HG02798 (cell line): ENCODE results near the gene PCDHAC2.

Experiments used
- ATAC-seq: cut with Tn5 transposase; IDR thresholded peaks from one replicate; pipeline ENCODE4 v1.9.1; 2021; ENCODE audit warnings: mild to moderate bottlenecking; ENCODE audit not compliant: unreplicated experiment, poor library complexity

The PCDHAC2 gene, protein sequence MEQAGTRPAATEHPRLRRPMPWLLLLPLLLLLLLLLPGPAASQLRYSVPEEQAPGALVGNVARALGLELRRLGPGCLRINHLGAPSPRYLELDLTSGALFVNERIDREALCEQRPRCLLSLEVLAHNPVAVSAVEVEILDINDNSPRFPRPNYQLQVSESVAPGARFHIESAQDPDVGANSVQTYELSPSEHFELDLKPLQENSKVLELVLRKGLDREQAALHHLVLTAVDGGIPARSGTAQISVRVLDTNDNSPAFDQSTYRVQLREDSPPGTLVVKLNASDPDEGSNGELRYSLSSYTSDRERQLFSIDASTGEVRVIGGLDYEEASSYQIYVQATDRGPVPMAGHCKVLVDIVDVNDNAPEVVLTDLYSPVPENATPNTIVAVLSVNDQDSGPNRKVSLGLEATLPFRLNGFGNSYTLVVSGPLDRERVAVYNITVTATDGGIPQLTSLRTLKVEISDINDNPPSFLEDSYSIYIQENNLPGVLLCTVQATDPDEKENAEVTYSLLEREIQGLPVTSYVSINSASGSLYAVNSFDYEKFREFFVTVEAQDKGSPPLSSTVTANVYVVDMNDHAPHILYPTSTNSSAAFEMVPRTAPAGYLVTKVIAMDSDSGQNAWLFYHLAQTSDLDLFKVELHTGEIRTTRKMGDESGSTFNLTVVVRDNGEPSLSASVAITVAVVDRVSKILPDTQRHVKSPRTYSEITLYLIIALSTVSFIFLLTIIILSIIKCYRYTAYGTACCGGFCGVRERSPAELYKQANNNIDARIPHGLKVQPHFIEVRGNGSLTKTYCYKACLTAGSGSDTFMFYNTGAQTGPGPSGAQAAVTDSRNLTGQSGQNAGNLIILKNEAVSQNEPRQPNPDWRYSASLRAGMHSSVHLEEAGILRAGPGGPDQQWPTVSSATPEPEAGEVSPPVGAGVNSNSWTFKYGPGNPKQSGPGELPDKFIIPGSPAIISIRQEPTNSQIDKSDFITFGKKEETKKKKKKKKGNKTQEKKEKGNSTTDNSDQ

DNA sequence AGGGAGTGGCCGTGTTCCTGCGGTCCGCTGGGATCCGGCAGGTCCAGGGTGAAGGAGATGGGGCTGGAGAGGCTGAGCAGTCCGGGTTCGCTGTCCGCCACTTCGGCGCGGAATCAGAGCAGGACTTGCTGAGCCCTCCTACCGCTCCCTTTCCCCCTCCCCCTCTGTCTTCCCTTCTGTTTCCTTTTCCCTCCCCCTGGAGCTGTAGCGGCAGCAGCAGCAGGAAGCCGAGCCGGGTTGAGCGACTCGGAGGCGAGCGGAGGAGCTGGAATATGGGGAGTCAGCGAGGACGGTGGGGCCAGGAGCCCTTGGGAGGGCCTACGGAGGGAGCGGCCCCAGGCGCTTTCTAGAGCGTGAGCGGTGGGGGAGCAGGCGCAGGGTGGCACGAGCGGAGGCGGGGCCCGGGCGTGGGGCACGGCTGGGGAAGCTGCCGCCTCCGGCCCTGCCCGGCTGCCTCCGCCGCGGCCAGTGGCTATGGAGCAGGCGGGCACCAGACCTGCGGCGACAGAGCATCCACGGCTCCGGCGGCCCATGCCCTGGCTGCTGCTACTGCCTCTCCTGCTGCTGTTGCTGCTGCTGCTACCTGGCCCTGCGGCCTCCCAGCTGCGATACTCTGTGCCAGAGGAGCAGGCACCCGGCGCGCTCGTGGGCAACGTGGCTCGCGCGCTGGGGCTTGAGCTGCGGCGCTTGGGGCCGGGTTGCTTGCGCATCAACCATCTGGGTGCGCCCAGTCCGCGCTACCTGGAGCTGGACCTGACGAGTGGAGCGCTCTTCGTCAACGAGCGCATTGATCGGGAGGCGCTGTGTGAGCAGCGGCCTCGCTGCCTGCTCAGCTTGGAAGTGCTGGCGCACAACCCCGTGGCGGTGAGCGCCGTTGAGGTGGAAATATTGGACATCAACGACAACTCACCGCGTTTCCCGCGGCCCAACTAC is at the start of gene PCDHAC2:
Gene PCDHAC2, plus strand, starts transcription at position 184 of the 933 bp plus-strand sequence. Its CDS starts 291 bp downstream, at position 475.
- ATAC-seq = no peak

DNA sequence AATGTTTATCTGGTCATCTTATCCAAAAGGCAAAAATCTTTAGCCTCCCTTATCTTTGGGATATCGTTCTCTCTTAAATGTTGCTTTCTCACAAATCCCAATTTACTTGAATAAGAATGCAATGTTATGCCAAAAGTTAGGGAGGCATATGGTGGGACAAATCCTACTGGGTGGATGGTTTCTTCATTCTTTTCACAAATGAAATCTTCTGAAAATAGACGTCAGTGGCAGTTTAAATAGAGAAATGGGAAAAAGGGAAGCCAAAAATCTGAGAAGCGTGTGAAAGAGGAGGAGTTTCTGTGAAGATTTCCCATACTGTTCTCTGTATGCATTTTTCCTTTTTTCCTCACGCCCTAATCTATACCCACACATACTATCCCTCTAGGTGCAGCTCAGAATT is 42.7 kb upstream of the PCDHAC2 start:
- ATAC-seq = no peak

DNA sequence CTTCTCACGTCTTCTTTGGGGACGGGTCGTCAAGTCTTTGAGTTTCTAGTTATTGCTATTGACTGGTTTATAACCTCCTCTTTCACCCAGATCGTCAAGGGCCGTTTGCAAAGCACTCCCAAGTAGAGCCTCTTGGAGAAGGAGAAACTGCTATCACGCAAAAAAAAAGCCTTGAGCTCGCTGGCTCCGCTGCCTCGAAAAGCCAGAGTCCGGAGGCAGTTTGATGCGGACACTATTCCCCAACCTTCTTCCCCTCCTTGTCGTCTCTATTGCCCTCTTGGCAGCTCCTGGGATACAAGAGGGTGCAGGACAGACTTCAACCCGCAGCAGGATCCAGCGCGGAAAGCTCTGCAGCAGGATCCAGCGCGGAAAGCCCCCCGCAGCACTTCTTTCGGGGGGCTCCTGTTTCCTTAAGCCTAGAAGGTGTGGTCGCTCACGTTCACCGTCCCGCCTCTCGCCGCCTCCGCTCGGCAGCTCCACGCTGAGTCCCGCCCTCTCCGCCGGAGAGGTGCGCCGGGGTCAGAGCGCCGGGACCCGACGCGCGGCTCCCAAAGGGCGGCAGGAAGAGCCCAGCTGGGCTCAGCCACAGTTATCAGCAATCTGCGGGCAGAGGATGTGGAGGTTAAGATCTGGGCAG is 40.4 kb upstream of the PCDHAC2 start, which contains the start of gene PCDHAC1:
Gene PCDHAC1, plus strand, starts transcription at position 494 of the 637 bp plus-strand sequence. CDS start 594 bp downstream, outside the sequence.
- no peak for ATAC-seq

DNA sequence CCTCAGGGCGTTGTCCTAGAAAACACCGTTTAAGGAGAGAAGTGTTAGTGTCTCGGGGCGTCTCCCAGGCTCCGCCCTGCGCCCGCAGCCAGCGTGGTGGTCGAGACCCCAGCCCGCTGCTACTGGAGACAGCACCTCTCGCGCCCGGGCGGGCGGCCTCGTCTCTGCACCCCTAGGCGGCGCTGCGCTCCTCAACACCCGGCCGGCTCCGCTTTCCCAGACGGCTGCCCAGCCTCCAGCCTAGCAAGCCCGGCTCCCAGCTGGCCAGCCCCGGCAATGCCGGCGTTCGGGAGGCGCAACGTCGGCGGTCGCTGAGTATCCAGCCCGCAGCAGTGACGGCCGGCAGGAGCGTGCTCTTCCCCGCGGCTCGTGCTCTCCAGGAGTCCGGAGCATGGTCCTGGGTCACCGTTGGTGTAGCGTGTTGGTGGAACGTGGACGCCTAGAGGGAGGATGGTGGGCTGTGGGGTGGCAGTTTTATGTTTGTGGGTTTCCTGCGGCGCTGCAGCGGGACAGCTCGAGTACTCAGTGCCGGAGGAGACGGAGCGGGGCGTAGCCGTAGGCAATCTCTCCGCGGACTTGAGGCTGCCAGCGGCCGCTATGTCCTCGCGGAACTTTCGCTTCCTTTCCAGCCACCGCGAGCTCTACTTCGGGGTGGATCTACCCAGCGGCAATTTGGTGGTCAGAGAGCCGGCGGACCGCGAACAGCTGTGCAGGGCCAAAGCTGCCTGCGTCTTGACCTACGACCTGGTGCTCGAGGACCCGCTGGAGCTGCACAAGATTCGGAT is 39.6 kb upstream of the PCDHAC2 start:
- ATAC-seq = no peak

DNA sequence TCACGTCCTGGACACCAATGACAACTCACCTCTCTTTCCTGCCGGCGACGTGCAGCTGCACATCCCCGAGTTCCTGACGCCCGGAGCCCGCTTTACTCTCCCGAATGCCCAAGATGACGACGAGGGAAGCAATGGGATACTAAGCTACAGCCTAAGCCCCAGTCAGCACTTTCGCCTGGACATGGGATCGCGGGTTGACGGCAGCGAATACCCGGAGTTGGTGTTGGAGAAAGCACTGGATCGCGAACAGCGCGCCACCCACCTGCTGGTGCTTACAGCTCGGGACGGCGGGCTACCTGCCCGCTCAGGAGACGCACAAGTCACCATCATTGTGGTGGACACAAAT is 39.1 kb upstream of the PCDHAC2 start:
- ATAC-seq = no peak

DNA sequence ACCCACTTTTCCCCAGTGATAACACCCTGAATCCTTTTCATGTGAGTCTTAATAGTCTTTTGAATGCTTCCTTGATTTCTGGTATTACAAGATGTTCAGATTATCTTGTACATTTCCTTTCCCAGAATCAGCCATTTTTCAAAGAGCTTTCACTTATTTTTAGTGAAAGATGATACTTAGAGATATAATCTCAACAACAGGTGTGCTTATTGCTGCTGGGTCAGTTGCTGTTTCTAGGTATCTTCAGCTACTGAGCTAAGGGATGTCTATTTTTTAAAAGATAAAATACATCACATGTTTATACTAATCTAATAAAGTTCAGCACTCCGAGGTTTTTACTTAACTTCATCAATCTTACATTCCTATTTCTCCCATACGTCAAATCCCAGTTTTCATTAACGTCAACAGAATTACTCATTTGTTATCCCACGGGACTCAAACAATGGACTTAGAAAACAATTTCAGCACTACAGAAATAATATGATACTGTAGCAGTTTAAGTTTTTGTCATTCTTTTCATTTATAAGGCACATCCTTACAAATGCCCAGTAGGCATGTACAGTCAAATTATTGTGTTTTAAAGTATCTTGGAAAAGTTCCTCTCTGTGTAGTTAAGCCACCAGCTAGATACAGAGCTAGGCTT is 31.2 kb upstream of the PCDHAC2 start:
- no peak for ATAC-seq

DNA sequence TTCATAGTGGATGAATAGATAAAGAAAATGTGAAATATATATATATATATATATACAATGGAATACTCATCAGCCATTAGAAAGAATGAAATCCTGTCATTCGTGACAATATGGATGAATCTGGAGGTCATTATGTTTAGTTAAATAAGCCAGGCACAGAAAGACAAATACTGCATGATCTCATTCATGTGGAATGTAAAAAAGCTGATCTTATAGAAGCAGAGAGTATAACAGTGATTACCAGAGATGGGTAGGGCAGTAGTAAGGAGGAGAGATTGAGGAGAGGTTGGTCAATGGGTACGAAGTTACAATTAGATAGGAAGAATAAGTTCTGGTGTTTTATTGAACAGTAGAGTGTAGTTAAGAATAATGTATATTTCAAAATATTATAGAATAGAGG is 19.7 kb upstream of the PCDHAC2 start:
- ATAC-seq = no peak

DNA sequence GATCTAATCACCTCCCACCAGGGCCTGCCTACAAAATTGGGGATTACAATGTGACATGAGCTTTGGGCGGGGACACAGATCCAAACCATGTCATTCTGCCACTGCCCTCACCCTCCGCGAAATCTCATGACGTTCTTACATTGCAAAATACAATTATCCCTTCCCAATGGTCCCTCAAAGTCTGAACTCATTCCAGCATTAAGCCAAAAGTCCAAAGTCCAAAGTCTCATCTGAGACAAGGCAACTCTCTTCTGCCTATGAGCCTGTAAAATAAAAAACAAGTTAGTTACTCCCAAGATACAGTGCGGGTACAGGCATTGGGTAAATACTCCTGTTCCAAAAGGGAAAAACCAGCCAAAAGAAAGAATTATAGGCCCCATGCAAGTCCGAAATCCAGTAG is 14.6 kb upstream of the PCDHAC2 start:
- ATAC-seq = no peak

DNA sequence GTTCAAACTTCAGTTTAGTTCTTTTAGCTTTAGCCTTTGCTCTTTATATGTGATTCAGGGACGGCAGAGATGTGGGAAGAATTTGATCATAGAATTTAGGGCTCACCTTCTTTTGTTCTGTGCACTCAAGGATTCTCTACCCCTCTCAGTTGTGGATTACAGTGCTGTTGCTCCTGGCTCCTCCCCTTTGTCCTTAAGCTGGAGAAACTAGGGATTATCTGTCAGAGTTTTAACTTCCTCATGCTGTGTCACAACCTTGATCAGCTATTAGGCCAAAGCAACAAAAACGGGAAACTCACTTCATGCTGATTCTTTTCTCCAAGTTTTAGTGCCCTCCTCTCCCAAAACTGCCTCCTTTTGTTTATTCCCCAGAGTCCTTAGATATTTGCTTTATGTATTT is 13.0 kb upstream of the PCDHAC2 start:
- no peak for ATAC-seq

DNA sequence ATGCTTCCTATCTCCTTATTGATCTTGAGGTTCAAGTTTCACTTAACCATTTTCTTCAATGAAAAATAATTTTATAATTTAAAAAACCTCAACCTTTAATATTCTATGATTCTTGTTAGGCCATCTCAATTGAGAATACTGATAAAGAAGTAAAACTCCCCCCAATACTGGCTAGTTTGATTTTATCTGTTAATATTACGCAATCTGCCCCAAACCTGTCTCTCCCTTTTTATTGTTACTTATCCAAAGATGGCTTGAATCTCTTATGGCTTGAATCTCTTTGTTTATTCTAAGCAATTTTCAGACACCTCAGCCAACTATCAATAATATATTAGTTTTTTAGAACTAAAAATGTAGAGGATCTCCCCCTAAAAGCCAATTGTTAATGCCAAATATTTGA is 4.1 kb upstream of the PCDHAC2 start:
- ATAC-seq = no peak

DNA sequence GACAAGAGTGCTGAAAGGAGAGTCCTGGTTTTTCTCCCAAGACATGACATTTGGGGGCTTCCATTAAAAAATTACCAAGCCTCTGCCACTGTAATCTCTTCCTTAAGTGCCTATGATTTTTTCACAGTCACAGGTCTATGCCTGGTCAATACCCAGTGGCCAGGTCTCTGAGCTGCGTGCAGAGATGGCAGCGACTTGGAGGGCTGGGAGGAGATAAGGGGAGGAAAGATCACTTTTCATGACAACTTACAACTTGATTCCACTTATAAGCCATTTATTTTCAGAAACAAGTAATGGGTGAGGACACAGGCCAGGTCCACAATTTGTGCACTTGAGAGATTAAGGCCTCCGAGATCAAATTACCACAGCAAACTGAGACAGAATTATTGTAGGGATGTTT is 1.9 kb upstream of the PCDHAC2 start:
- no peak for ATAC-seq

DNA sequence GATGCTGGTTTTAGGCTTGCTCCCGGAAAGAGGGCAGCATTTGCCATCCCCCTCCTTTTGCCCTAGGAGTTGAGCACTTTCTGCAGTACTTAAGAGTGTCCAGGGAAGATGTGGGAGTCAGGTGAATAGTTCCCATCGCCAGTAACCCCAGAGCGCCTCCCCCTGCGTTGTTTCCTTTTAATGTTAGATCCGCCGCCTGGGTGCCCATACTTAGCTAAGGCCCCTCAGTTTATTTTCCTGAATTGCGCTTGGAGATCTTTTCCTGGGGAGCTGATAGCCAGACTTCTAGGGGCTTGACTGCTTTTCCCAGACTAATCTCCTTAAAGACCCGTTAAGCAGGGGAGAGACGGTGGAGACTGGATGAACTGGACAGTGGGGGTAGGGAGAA is 377 bp upstream of the PCDHAC2 start:
- no peak for ATAC-seq

DNA sequence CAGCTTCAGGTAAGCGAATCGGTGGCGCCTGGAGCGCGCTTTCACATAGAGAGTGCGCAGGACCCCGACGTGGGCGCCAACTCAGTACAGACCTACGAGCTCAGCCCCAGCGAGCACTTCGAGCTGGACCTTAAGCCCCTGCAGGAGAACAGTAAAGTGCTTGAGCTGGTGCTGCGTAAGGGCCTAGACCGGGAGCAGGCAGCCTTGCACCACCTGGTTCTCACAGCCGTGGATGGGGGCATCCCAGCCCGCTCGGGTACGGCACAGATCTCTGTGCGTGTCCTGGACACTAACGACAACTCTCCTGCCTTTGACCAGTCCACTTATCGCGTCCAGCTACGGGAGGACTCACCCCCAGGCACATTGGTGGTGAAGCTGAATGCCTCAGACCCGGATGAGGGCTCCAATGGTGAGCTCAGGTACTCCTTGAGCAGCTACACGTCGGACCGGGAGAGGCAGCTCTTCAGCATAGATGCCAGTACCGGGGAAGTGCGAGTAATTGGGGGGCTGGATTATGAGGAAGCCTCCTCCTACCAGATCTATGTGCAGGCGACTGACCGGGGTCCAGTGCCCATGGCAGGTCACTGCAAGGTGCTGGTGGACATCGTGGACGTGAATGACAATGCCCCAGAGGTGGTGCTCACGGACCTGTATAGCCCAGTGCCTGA is 1.1 kb downstream of the PCDHAC2 start:
- no peak for ATAC-seq

DNA sequence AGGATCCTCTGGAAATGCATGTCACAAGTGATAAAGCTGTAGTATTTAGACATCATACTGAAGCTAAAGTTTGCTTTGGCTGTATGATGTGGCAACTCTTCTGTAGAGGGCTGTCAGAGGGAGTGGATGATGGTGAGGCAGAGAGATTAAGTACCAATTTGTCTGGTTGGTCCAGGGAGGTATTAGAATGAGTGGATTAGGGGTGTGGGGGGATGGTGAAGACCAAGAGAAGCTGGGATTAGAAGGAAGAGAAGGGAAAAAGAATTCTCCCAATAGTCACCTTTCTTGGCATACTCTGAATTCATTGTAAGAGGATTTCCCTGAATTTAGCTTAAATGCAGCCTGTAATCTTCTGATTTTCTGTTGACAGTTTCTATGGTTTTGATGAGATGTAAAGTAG is 3.6 kb downstream of the PCDHAC2 start:
- no peak for ATAC-seq

DNA sequence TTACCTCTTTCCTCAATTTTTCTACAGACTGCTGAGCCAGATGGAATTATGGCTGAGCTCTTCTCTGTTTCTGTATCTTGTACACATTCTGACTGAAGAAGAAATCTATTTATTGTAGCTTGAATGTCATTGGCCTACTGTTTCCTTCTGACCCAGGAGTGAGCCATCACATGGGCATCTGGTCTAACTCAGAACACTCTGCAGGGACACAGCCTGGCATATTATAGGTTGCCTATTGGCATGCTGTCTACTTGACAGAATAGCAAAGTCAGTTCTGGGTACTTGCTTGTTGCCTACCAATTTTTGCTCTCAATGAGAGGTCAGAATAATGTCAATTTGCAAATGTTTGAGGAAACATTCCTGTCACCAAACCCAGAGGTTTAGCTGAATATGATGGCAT is 7.3 kb downstream of the PCDHAC2 start:
- no peak for ATAC-seq

DNA sequence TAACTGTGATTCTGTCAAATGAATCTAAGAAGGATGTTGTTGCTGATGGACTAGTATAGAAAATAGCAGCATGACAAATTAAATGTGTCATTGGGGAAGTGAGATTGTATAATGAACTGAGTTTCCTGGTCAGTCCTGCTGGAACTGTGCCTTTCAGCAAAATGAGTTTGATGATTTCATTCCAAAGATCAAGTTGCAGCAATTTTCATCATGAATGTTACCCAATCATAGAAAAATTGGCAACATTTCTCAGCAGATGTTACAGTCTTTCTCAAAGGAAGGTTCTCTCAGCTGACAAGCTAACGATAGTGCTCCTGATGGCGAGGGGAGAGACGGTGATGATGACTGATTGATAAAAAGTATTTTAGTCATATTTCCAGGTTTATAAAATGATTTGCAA is 10.7 kb downstream of the PCDHAC2 start:
- ATAC-seq = no peak

DNA sequence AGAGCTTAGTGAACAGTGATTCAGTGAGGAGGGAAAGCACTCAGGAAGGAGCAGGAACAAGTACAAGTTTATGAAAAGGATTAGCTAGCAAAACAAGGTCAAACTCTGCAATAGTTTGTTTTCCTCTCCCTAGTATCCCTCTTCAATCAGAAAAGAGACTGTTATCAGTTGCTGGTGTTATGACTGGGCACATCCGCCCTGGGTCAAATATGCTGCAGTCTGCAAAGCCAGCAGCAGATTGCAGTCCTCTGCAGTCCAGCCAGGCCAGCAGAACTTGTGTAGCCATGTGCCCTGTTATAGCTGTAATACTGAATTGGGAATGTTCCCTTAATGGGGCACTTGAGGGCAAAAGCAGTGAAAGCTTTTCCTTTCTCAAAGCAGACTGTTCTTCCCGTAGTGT is 12.0 kb downstream of the PCDHAC2 start:
- ATAC-seq = no peak

DNA sequence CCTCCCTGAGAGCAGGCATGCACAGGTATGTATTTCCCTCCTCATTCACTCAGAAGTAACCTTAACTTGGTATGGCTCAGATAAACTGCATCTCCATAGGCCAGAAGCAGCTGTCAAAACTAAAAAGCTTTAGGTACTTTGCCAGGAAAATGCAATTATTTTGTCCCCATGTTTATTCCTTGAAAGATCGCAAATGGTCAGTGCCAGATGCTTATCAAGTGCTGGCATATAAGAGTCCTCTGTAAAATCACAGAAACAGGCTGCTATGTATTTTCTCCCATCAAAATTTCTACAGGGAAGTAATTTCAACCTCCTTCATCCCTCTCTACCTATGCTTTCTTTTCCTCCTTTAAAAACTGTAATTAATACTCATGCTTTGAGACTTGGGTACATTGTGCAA is 12.7 kb downstream of the PCDHAC2 start:
- ATAC-seq = no peak
